Measurements from ENCODE around the gene ESR1. TPM values are rescaled to one million over a fixed set of nuclear protein-coding genes. Genes with fewer than 3 reads are reported as not detected.

The ESR1 gene
- total RNA-seq, 2 donors from 2014 or later = 4.9 TPM

- Histone ChIP-seq H3K36me3 (no peaks in the 10 kb centered on the region), H3K4me3 (no peak overlapping the region), H3K9me3 (no peaks in the 10 kb centered on the region), H3K27me3 (replicated peaks; ENCODE audit: insufficient read depth) (no peaks in the 10 kb centered on the region), H3K4me1 (ENCODE audit: control insufficient read depth in 1 of 2, low read depth in 2 of 2) (no peaks in the 10 kb centered on the region), H3K27ac (no peak overlapping the region)
- no peak for TF ChIP-seq CTCF (IDR thresholded peaks at IDR 0.05)
- no peak for DNase-seq (ENCODE audit: low spot score)
- no peak for ATAC-seq (ENCODE audit: insufficient number of reproducible peaks, low FRiP score, low read depth)
Observed at GRCh38 chr6:151783692-151784091, 23.8 kb upstream of the ESR1 start.

- ATAC-seq (ENCODE audit: insufficient number of reproducible peaks, low FRiP score, low read depth) (no peak), DNase-seq (ENCODE audit: low spot score) (no peak)
- Histone ChIP-seq H3K9me3 (no peaks in the 10 kb centered on the region), H3K36me3 (no peaks in the 10 kb centered on the region), H3K27ac (no peak overlapping the region), H3K27me3 (replicated peaks; ENCODE audit: insufficient read depth) (no peaks in the 10 kb centered on the region), H3K4me3 (no peak overlapping the region), H3K4me1 (ENCODE audit: control insufficient read depth in 1 of 2, low read depth in 2 of 2) (no peaks in the 10 kb centered on the region)
- no peak for TF ChIP-seq CTCF (IDR thresholded peaks at IDR 0.05)
Observed at GRCh38 chr6:151784441-151785214, 22.9 kb upstream of the ESR1 start.

GRCh38 chr6:151796842-151797530 lies 10.5 kb upstream of the ESR1 start:
- Histone ChIP-seq H3K4me1 (ENCODE audit: control insufficient read depth in 1 of 2, low read depth in 2 of 2) (peaks cover 17 to 18% of the 10 kb centered on the region in 2 donors), H3K4me3 (no peak overlapping the region), H3K27ac (peak overlapping the region; percentile 36 to 55), H3K36me3 (no peaks in the 10 kb centered on the region), H3K27me3 (replicated peaks; ENCODE audit: insufficient read depth) (no peaks in the 10 kb centered on the region), H3K9me3 (no peaks in the 10 kb centered on the region)
- ATAC-seq (ENCODE audit: insufficient number of reproducible peaks, low FRiP score, low read depth) (no peak), DNase-seq (ENCODE audit: low spot score) (no peak)
- no peak for TF ChIP-seq CTCF (IDR thresholded peaks at IDR 0.05)

- H3K27me3 ChIP-seq (replicated peaks; ENCODE audit: insufficient read depth) = no peaks in the 10 kb centered on the region
- peaks cover 11 to 36% of the 10 kb centered on the region in 2 donors for H3K4me1 ChIP-seq (ENCODE audit: control insufficient read depth in 1 of 2, low read depth in 2 of 2)
- no peaks in the 10 kb centered on the region for H3K36me3 ChIP-seq
- no peak for DNase-seq (ENCODE audit: low spot score)
- no peak for TF ChIP-seq CTCF (IDR thresholded peaks at IDR 0.05)
- no peaks in the 10 kb centered on the region for H3K9me3 ChIP-seq
- H3K4me3 ChIP-seq = no peak overlapping the region
- ATAC-seq (ENCODE audit: insufficient number of reproducible peaks, low FRiP score, low read depth) = no peak
- H3K27ac ChIP-seq = peak overlapping the region; percentile 60 to 76
Observed at GRCh38 chr6:151803743-151804142, 3.7 kb upstream of the ESR1 start.

- no peaks in the 10 kb centered on the region for H3K36me3 ChIP-seq
- peak overlapping the region; percentile 61 for H3K4me3 ChIP-seq
- no peak for TF ChIP-seq CTCF (IDR thresholded peaks at IDR 0.05)
- no peaks in the 10 kb centered on the region for H3K9me3 ChIP-seq
- no peaks in the 10 kb centered on the region for H3K27me3 ChIP-seq (replicated peaks; ENCODE audit: insufficient read depth)
- ATAC-seq (ENCODE audit: insufficient number of reproducible peaks, low FRiP score, low read depth) (no peak), DNase-seq (ENCODE audit: low spot score) (no peak)
- peak overlapping the region; percentile 60 to 76 for H3K27ac ChIP-seq
- H3K4me1 ChIP-seq (ENCODE audit: control insufficient read depth in 1 of 2, low read depth in 2 of 2) = peaks cover 11 to 42% of the 10 kb centered on the region in 2 donors
Observed at GRCh38 chr6:151804585-151805285, 2.7 kb upstream of the ESR1 start.
